Measurements from ENCODE around the gene DYNC2I2. TPM values are rescaled to one million over a fixed set of nuclear protein-coding genes. Genes with fewer than 3 reads are reported as not detected.

Gene DYNC2I2
- total RNA-seq, 3 donors from 2014 or later = 36.7 to 46.3 (median 43.7) TPM

DNA sequence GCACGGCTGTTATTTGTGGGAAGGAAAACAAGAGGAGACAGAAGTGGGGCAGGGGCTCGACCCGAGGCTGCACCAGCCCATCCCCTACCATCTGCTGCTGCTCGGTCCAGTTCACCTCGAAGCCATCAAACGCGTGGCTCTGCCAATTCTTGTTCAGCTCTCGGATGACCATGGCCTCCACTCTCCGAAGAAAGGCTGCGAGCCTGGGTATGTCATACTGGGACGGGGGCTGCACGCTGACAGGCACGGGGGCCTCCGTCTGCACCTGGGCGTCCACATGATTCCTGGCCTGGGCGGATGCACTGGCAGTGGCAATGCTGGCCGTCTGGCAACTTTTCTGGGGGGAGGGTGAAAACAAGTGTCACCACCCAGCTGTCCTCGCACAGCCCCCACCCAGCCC lies 16.0 kb downstream of the DYNC2I2 start:
- ATAC-seq (no peak), DNase-seq (no peak)
- Histone ChIP-seq H3K4me3 (no peak overlapping the region), H3K36me3 (ENCODE audit: low read depth) (no peaks in the 10 kb centered on the region), H3K4me1 (ENCODE audit: low read depth) (peaks cover 6% of the 10 kb centered on the region), H3K9me3 (no peaks in the 10 kb centered on the region)
- intact Hi-C loops (cut with DNase I, micrococcal nuclease) = no loop called here
- TF ChIP-seq, protein P1, sequence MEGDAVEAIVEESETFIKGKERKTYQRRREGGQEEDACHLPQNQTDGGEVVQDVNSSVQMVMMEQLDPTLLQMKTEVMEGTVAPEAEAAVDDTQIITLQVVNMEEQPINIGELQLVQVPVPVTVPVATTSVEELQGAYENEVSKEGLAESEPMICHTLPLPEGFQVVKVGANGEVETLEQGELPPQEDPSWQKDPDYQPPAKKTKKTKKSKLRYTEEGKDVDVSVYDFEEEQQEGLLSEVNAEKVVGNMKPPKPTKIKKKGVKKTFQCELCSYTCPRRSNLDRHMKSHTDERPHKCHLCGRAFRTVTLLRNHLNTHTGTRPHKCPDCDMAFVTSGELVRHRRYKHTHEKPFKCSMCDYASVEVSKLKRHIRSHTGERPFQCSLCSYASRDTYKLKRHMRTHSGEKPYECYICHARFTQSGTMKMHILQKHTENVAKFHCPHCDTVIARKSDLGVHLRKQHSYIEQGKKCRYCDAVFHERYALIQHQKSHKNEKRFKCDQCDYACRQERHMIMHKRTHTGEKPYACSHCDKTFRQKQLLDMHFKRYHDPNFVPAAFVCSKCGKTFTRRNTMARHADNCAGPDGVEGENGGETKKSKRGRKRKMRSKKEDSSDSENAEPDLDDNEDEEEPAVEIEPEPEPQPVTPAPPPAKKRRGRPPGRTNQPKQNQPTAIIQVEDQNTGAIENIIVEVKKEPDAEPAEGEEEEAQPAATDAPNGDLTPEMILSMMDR (IDR thresholded peaks at IDR 0.05) = no peak

DNA sequence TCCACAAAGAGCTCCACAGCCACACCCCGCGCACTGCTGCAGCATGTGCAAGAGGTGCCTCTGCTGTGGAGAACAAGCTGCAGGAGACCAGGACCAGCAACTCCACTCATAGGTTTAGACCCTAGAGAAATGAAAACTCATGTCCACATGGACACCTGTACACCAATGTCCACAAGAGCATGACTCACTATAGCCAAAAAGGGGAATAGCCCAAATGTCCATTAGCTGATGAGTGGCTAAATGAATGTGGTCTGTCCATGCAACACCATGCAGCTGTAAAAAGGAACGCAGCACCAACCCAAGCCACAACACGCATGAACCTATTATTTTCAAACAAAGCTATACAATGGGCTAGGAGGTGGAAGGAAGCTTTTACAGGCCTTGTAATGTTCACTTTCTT lies 18.1 kb downstream of the DYNC2I2 start:
- Histone ChIP-seq H3K9me3 (no peaks in the 10 kb centered on the region), H3K4me1 (ENCODE audit: low read depth) (peaks cover 18% of the 10 kb centered on the region), H3K36me3 (ENCODE audit: low read depth) (no peaks in the 10 kb centered on the region), H3K4me3 (no peak overlapping the region)
- TF ChIP-seq, protein P1 (IDR thresholded peaks at IDR 0.05) = no peak
- DNase-seq (no peak), ATAC-seq (no peak)
- intact Hi-C loops (cut with DNase I, micrococcal nuclease) = no loop called here

DNA sequence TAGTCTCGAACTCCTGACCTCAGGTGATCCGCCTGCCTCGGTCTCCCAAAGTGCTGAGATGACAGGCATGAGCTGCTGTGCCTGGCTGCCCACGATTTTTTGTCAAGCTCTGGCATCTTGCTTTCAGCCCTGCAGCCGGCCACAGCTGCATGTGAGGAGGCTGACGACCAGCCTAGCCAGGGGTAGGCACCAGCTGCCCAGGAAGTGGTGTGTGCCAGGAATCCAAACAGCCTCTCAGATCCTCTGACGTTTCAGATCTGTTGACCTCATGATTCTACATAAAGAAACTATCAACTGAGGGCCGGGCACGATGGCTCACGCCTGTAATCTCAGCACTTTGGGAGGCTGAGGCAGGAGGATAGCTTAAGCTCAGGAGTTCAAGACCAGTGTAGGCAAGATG lies 19.0 kb downstream of the DYNC2I2 start:
- no peak for DNase-seq
- H3K4me3 ChIP-seq = no peak overlapping the region
- peaks cover 18% of the 10 kb centered on the region for H3K4me1 ChIP-seq (ENCODE audit: low read depth)
- H3K36me3 ChIP-seq (ENCODE audit: low read depth) = peaks cover 6% of the 10 kb centered on the region
- intact Hi-C loops (cut with DNase I, micrococcal nuclease) = no loop called here
- TF ChIP-seq, protein P1 (IDR thresholded peaks at IDR 0.05) = no peak
- H3K9me3 ChIP-seq = no peaks in the 10 kb centered on the region
- ATAC-seq = no peak

DNA sequence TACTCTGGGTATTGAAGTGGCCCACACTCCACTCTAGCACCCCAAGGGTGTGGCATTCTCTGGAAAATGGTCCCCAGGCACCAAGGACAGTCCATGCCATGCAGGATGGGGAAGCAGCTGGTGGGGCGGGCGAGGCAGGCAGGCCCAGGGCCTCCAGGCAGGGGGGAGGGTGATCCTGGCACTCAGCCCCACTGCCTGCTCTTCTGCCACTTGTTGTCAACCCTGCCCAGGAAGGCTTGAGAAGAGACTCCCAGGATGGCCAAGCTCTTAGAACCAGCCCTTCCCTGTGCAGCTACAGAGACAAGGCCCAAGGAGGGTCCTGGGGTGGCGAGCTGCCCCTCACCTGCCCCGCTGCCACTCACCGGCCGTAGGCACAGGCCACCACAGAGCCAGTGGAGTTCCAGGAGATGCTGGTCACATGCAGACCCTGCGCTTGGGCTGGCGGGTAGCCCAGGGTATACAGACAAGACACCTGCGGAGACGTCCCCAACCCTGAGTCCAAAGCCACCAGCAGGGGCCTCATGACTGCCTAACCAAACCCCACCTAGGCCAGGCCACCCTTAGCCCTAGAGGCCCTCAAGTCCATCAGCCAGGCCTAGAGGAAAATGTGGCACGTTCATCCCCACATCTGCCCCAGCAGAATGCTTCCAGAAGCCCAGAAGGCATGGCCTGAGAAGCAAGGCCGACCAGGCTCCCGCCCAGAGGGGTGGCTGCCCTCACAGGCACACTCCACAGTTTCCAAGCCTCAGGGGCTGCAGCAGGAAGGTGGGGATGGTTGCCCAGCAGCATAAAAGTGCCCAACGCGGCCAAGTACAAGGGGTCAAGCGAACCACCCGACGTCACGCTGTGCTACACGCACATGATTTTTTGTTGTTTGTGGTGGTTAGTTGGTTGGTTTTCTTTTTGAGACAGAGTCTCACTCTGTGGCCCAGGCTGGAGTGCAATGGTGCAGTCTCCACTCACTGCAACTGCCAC lies 19.8 kb downstream of the DYNC2I2 start:
- H3K4me3 ChIP-seq = no peak overlapping the region
- intact Hi-C loops (cut with DNase I, micrococcal nuclease) = no loop called here

DNA sequence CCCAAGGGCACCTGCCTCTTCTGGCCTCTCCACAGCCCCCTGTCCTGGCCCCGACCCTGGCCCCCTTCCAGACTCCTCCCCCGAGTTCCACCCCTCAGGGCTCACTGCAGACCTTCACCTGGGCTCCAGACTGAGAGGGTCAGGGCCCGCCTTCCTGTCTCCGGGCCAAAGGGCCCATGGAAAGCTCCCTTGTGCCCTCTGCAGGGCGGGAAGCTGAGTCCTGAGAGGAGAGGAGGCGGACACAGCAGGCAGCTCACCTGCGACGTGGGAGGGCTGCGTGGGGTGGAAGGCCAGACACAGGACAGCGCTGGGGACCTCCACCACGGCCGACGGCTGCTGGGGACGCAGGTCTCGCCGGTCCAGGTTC lies 20.6 kb downstream of the DYNC2I2 start:
- Histone ChIP-seq H3K36me3 (ENCODE audit: low read depth) (peaks cover 12% of the 10 kb centered on the region), H3K4me1 (ENCODE audit: low read depth) (peaks cover 18% of the 10 kb centered on the region), H3K4me3 (no peak overlapping the region), H3K9me3 (no peaks in the 10 kb centered on the region)
- ATAC-seq (peak; percentile 76), DNase-seq (peak; percentile 77 to 82 (median 80))
- intact Hi-C loops (cut with DNase I, micrococcal nuclease) = no loop called here
- TF ChIP-seq, protein P1 (IDR thresholded peaks at IDR 0.05) = no peak

More for the DNA sequence above, 19.8 kb downstream of the DYNC2I2 start:
- TF ChIP-seq, protein P1 (IDR thresholded peaks at IDR 0.05) = no peak
- Histone ChIP-seq H3K36me3 (ENCODE audit: low read depth) (peaks cover 12% of the 10 kb centered on the region), H3K9me3 (no peaks in the 10 kb centered on the region), H3K4me1 (ENCODE audit: low read depth) (peaks cover 18% of the 10 kb centered on the region)
- DNase-seq (no peak), ATAC-seq (no peak)

All from mucosa of descending colon (tissue), 3 donors.